ENCODE data around the gene ATP4A. TPM values are rescaled to one million over a fixed set of nuclear protein-coding genes. Genes with fewer than 3 reads are reported as not detected.

ATP4A gene
- total RNA-seq (ENCODE audit: unreplicated experiment), result 0.32 TPM
- long read RNA-seq, partial matches to known transcripts, result 0 of 1 reads
- long read RNA-seq, other reads (novel, unspliced or antisense), result 1 of 1 reads

GRCh38 chr19:35563207-35563829 is at the start of gene ATP4A:
Gene ATP4A (minus strand): TSS chr19:35563658. CDS start chr19:35563629, 29 bp downstream.
- H3K9me3 Mint-ChIP-seq (ENCODE audit: unreplicated experiment), result peaks cover 3% of the 10 kb centered on the region
- TF ChIP-seq, protein P1, sequence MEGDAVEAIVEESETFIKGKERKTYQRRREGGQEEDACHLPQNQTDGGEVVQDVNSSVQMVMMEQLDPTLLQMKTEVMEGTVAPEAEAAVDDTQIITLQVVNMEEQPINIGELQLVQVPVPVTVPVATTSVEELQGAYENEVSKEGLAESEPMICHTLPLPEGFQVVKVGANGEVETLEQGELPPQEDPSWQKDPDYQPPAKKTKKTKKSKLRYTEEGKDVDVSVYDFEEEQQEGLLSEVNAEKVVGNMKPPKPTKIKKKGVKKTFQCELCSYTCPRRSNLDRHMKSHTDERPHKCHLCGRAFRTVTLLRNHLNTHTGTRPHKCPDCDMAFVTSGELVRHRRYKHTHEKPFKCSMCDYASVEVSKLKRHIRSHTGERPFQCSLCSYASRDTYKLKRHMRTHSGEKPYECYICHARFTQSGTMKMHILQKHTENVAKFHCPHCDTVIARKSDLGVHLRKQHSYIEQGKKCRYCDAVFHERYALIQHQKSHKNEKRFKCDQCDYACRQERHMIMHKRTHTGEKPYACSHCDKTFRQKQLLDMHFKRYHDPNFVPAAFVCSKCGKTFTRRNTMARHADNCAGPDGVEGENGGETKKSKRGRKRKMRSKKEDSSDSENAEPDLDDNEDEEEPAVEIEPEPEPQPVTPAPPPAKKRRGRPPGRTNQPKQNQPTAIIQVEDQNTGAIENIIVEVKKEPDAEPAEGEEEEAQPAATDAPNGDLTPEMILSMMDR (IDR thresholded peaks at IDR 0.05; ENCODE audit: partially characterized antibody, unreplicated experiment), result no peak
- peak within 1 kb of the TSS; percentile 20 for H3K4me3 Mint-ChIP-seq (ENCODE audit: unreplicated experiment)
- H3K36me3 Mint-ChIP-seq (ENCODE audit: unreplicated experiment), result no peaks in the 10 kb centered on the region
- H3K27me3 Mint-ChIP-seq (ENCODE audit: unreplicated experiment), result peaks cover 10% of the 10 kb centered on the region
- H3K27ac Mint-ChIP-seq (ENCODE audit: unreplicated experiment), result no peak within 1 kb of the TSS
- DNase-seq, result no peak
- H3K4me1 Mint-ChIP-seq (ENCODE audit: low read depth, unreplicated experiment), result no peaks in the 10 kb centered on the region

- no peaks in the 10 kb centered on the region for H3K4me1 Mint-ChIP-seq (ENCODE audit: low read depth, unreplicated experiment)
- DNase-seq, result peak; percentile 96
- TF ChIP-seq, protein P1 (IDR thresholded peaks at IDR 0.05; ENCODE audit: partially characterized antibody, unreplicated experiment), result no peak
- H3K9me3 Mint-ChIP-seq (ENCODE audit: unreplicated experiment), result peaks cover 6% of the 10 kb centered on the region
- no peak within 1 kb of the TSS for H3K27ac Mint-ChIP-seq (ENCODE audit: unreplicated experiment)
- H3K27me3 Mint-ChIP-seq (ENCODE audit: unreplicated experiment), result peaks cover 8% of the 10 kb centered on the region
- peak within 1 kb of the TSS; percentile 85 for H3K4me3 Mint-ChIP-seq (ENCODE audit: unreplicated experiment)
- H3K36me3 Mint-ChIP-seq (ENCODE audit: unreplicated experiment), result peaks cover 7% of the 10 kb centered on the region
Measured at GRCh38 chr19:35612559-35613321, 49.3 kb upstream of the ATP4A start, which contains the start of gene HAUS5. Gene HAUS5 (plus strand): TSS chr19:35612735. CDS start chr19:35612795, 60 bp downstream.

- Mint-ChIP-seq H3K36me3 (ENCODE audit: unreplicated experiment) (peaks cover 7% of the 10 kb centered on the region), H3K27ac (ENCODE audit: unreplicated experiment) (no peak overlapping the region), H3K27me3 (ENCODE audit: unreplicated experiment) (peaks cover 8% of the 10 kb centered on the region), H3K9me3 (ENCODE audit: unreplicated experiment) (peaks cover 6% of the 10 kb centered on the region), H3K4me1 (ENCODE audit: low read depth, unreplicated experiment) (no peaks in the 10 kb centered on the region), H3K4me3 (ENCODE audit: unreplicated experiment) (peak overlapping the region; percentile 85)
- no peak for DNase-seq
- TF ChIP-seq, protein P1 (IDR thresholded peaks at IDR 0.05; ENCODE audit: partially characterized antibody, unreplicated experiment), result no peak
Measured at GRCh38 chr19:35612224-35612558, 48.7 kb upstream of the ATP4A start.

GRCh38 chr19:35609851-35610353 is 46.4 kb upstream of the ATP4A start:
- H3K9me3 Mint-ChIP-seq (ENCODE audit: unreplicated experiment), result peaks cover 6% of the 10 kb centered on the region
- peaks cover 7% of the 10 kb centered on the region for H3K36me3 Mint-ChIP-seq (ENCODE audit: unreplicated experiment)
- TF ChIP-seq, protein P1 (IDR thresholded peaks at IDR 0.05; ENCODE audit: partially characterized antibody, unreplicated experiment), result no peak
- H3K27me3 Mint-ChIP-seq (ENCODE audit: unreplicated experiment), result peaks cover 8% of the 10 kb centered on the region
- DNase-seq, result no peak
- H3K4me3 Mint-ChIP-seq (ENCODE audit: unreplicated experiment), result no peak overlapping the region
- no peaks in the 10 kb centered on the region for H3K4me1 Mint-ChIP-seq (ENCODE audit: low read depth, unreplicated experiment)
- H3K27ac Mint-ChIP-seq (ENCODE audit: unreplicated experiment), result no peak overlapping the region

Data from glutamatergic neuron (in vitro differentiated cells).